Activated T-cell treated with anti-CD3 and anti-CD28 coated beads for 48 hours (primary cell): Measurements from ENCODE around the gene ELOVL5.
"Not testable (repeated sequence)": the region's sequence is repeated elsewhere in the genome, so short reads cannot be mapped to it uniquely, and the experiment has no call there.

Experiments
- DNase-seq: peaks from one replicate; pipeline ENCODE4 v3.0.0-alpha.2; 2020; ENCODE audit warnings: low read depth

Gene ELOVL5, protein sequence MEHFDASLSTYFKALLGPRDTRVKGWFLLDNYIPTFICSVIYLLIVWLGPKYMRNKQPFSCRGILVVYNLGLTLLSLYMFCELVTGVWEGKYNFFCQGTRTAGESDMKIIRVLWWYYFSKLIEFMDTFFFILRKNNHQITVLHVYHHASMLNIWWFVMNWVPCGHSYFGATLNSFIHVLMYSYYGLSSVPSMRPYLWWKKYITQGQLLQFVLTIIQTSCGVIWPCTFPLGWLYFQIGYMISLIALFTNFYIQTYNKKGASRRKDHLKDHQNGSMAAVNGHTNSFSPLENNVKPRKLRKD

DNA sequence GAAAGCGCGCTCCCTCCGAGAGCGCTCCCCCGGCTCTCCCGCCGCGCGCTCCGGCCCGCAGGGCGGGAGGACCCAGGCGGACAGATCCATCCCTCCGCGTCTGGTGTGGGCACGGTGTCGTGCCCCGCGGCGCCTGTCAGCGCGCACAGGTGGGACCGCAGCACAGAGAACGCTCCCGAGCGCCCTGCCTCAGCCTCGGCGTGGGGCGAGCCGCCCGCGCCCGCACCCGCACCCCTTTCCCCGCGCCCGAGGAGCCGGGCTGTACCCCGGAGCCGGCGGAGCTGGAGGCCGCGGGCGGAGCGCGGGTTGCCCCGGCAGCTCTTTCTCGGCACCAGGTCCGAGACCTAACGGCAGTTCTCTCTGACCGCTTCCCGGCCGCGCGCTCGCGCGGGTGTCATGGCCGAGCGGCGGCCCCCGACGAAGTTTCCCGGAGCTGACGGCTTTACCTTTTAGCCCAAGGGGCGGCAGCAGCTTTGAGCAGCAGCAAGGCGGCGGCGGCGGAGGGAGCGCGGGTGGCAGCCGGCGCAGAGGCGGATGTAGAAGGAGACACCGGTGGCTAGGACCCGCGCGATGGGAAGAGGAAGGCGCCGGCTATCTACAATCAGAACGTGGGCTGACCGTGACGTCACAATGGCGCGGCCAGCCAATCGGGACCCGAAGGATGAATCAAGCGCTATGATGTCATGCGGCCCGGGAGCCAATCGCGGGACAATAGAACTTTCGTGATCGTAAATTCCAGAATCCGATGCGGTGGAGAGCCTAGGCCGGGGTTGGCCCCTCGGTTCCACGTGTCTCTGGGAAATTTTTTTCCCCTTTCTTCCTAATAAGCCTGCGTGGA, at the start of gene ELOVL5:
Gene ELOVL5, minus strand, starts transcription at position 580 of the 838 bp plus-strand sequence. CDS start 53,251 bp downstream, outside the sequence.
- peak; percentile 92 for DNase-seq

- DNase-seq: no peak
These were observed 48.5 kb upstream of the ELOVL5 start for GRCh38 chr6:53397283-53397682.

- no peak for DNase-seq
These were observed 47.2 kb upstream of the ELOVL5 start for GRCh38 chr6:53395986-53396385.

DNA sequence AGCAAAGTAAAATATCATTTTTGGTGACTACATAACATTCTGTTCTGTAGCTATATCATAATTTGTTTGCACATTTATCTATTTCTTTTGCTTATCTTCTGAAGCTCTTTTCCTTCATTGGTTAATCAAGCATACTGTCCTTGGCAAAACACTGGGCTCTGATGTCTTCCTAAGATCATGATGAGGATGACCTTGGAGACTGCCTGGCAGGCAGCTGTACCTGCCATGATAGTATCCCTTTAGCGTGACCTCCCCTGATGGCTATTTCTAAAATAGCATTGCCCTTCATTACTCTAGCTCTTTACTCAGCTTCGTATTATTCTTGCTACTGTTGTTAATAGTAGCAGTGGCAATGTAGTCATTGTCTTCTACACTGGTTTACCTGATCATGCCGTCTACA, 46.0 kb upstream of the ELOVL5 start:
- no peak for DNase-seq

- no peak for DNase-seq
These were observed 42.4 kb upstream of the ELOVL5 start for GRCh38 chr6:53391170-53391569.

GRCh38 chr6:53390010-53390409, 41.3 kb upstream of the ELOVL5 start:
- DNase-seq: no peak

DNA sequence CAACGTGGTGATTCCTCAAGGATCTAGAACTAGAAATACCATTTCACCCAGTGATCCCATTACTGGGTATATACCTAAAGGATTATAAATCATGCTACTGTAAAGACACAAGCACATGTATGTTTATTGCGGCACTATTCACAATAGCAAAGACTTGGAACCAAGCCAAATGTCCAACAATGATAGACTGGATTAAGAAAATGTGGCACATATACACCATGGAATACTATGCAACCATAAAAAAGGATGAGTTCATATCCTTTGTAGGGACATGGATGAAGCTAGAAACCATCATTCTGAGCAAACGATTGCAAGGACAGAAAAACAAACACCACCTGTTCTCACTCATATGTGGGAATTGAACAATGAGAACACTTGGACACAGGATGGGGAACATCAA, 39.9 kb upstream of the ELOVL5 start:
- DNase-seq: not testable (repeated sequence)

- no peak for DNase-seq
These were observed 33.7 kb upstream of the ELOVL5 start for GRCh38 chr6:53382421-53382820.

GRCh38 chr6:53378208-53378607, 29.5 kb upstream of the ELOVL5 start:
- no peak for DNase-seq

DNA sequence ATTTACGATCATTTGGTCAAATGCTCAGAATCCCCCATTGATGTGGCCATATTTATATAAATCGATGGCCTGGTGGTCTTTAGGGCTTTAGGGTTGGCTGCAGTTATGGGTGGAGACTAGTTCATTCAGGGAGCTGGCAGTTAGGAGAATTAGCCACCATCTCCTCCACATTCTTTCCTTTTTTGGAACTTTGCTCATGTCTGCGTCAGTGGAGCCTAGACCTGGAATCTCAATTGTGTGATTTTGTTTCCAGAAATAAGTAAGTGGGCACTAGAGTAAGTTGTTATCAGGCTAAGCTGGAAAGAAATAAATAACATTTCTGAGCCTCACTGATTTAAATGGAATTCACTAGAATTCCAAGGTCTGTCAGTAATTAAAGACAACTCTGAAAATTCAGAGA, 29.0 kb upstream of the ELOVL5 start:
- DNase-seq: no peak

- no peak for DNase-seq
These were observed 28.5 kb upstream of the ELOVL5 start for GRCh38 chr6:53377289-53377688.

GRCh38 chr6:53376661-53377226, 28.0 kb upstream of the ELOVL5 start:
- no peak for DNase-seq

DNA sequence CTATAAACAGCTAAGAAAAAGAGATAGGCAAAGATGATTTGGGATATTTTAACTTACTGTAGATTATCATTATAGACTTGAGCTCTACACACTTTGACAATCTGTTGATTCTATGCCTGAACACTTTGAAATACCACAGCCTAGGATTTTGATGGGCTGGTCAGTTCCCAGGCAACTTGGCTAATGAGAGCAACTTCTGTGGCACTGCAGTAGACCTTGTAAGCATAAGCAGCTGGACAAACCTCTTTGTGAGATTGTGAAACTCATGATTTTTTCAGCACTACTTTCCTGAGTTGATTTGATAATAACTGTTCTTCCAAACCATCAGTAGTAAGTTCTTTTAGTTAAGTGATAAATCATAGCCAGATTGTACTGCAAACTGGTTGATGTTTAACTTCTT, 27.1 kb upstream of the ELOVL5 start:
- DNase-seq: no peak

- DNase-seq: no peak
These were observed 24.9 kb upstream of the ELOVL5 start for GRCh38 chr6:53373638-53374037.

GRCh38 chr6:53369876-53370515, 21.2 kb upstream of the ELOVL5 start:
- no peak for DNase-seq

DNA sequence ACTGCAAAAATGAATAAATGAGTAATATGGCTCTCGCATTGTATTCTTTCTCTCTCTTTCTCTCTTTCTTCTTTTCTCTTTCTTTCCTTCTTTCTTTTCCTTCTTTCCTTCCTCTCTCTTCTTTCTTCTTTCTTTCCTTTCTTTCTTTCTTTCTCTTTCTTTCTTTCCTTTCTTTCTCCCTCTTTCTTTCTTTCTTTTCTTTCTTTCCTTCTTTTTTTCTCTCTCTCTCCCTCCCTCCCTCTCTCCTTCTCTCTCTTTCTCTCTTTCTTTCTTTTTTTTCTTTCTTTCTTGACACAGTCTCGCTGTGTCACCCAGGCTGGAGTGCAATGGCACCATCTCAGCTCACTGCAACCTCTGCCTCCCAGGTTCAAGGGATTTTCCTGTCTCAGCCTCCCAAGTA, 20.3 kb upstream of the ELOVL5 start:
- DNase-seq: no peak

DNA sequence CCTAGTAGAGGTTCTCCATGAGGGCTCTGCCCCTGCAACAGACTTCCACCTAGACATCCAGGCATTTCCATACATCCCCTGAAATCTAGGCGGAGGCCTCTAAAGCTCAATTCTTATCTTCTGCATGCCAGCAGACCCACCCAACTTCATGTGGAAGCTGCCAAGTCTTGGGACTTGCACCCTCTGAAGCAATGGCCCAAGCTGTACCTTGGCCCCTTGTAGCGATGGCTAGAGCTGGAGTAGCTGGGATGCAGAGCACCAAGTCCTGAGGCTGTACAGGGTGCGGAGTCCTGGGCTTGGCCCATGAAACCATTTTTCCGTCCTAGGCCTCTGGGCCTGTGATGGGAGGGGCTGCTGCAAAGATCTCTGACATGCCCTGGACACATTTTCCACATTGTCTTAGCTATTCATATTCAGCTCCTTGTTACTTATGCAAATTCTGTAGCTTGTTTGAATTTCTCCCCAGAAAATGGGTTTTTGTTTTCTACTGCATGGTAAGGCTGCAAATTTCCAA, 17.4 kb upstream of the ELOVL5 start:
- DNase-seq: no peak

DNA sequence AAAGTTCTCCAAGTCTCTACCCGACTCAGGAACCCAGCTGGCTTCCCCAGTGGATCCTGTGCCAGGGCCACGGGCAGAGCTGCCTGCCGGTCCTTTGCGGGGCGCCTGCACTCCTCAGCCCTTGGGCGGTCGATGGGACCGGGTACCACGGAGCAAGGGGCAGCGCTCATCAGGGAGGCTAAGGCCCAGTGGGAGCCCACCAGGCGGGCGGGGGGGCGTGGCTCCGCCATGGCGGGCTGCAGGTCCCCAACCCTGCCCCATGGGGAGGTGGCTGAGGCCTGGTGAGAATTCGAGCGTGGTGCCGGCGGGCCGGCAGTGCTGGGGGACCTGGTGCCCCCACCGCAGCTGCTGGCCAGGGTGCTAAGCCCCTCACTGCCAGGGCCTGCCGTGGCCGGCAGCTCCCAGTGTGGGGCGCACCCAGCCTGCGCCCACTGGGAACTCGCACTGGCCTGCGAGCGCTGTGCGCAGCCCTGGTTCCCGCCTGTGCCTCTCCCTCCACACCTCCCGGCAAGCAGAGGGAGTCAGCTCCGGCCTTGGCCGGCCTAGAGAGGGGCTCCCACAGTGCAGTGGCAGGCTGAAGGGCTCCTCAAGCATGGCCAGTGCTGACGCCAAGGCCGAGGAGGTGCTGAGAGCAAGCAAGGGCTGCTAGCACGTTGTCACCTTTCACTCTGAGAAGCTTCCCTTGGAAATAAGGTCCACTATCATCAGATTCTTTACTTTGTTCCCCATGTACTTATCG, 14.8 kb upstream of the ELOVL5 start:
- DNase-seq: no peak

- DNase-seq: no peak
These were observed 12.8 kb upstream of the ELOVL5 start for GRCh38 chr6:53361549-53362031.

GRCh38 chr6:53360093-53360912, 11.6 kb upstream of the ELOVL5 start:
- DNase-seq: no peak

- no peak for DNase-seq
These were observed 11.0 kb upstream of the ELOVL5 start for GRCh38 chr6:53359843-53360092.
